SK-N-SH (cell line): ENCODE measurements around the gene DOK3. TPM values are rescaled to one million over a fixed set of nuclear protein-coding genes. Genes with fewer than 3 reads are reported as not detected.

Experiments used
- EP300 ChIP-seq, 2 experiments: IDR thresholded peaks; 2 replicates each; pipeline versions ENCODE4 v1.4.0 to v1.6.1; 2012; ENCODE audit warnings: borderline replicate concordance in 1 of 2, low read depth in 1 of 2, low read length in 1 of 2
- EZH2phosphoT487 ChIP-seq: fragments of 200-600 bp; sonication (generic); IDR thresholded peaks from 2 replicates; pipeline ENCODE4 v1.6.1; 2017; ENCODE audit warnings: low read depth, mixed run types, mild to moderate bottlenecking, antibody characterized with exemption, moderate library complexity, borderline replicate concordance
- FOXM1 ChIP-seq: IDR thresholded peaks from 2 replicates; pipeline ENCODE4 v1.4.0; 2012; ENCODE audit warnings: low read depth, mild to moderate bottlenecking
- MXI1 ChIP-seq: IDR thresholded peaks from 2 replicates; pipeline ENCODE4 v1.6.1; 2012; ENCODE audit warnings: mild to moderate bottlenecking, low read depth, low read length, improper control_type of control experiment
- NFIC ChIP-seq: IDR thresholded peaks from 2 replicates; pipeline ENCODE4 v1.4.0; 2012; ENCODE audit warnings: borderline replicate concordance
- NRF1 ChIP-seq: IDR thresholded peaks from 2 replicates; pipeline ENCODE4 v1.6.1; 2012; ENCODE audit warnings: low read depth, mild to moderate bottlenecking, low read length
- POLR2AphosphoS5 ChIP-seq: IDR thresholded peaks from 2 replicates; pipeline ENCODE4 v1.6.1; 2012; ENCODE audit warnings: low read depth, low read length
- RFX5 ChIP-seq: IDR thresholded peaks from 2 replicates; pipeline ENCODE4 v1.6.1; 2012; ENCODE audit warnings: mild to moderate bottlenecking, improper control_type of control experiment, low read length
- RXRA ChIP-seq: IDR thresholded peaks from 2 replicates; pipeline ENCODE4 v1.4.0; 2012; ENCODE audit warnings: low read depth, mild to moderate bottlenecking, borderline replicate concordance
- TCF12 ChIP-seq: IDR thresholded peaks from 2 replicates; pipeline ENCODE4 v1.4.0; 2012
- TEAD4 ChIP-seq: IDR thresholded peaks from 2 replicates; pipeline ENCODE4 v1.4.0; 2012; ENCODE audit warnings: mild to moderate bottlenecking, borderline replicate concordance; ENCODE audit not compliant: insufficient read depth
- YY1 ChIP-seq: IDR thresholded peaks from 2 replicates; pipeline ENCODE4 v1.4.0; 2012; ENCODE audit warnings: low read depth, mild to moderate bottlenecking
- polyA plus RNA-seq, 3 experiments: library from polyadenylated mRNA; depleted of rRNA; stranded (reverse); fragments of >200 nt; gene quantifications; 2 replicates each; pipeline ENCODE4 v1.2.3, GENCODE V29; 2012
- TF ChIP-seq, protein P1 (sequence below): IDR thresholded peaks from 2 replicates; pipeline ENCODE4 v1.4.0; 2012; ENCODE audit warnings: low read depth, borderline replicate concordance
- TF ChIP-seq, protein P2 (sequence below): IDR thresholded peaks from 2 replicates; pipeline ENCODE4 v1.6.1; 2012; ENCODE audit warnings: mild to moderate bottlenecking, low read depth, low read length, moderate library complexity
- TF ChIP-seq, protein P3 (sequence below): fragments of 150-350 bp; IDR thresholded peaks from 2 replicates; pipeline ENCODE4 v1.6.1; 2017; ENCODE audit warnings: antibody characterized with exemption, low read length, low read depth, borderline replicate concordance
- TF ChIP-seq, protein P4 (sequence below): fragments of 200-600 bp; sonication (generic); IDR thresholded peaks from 2 replicates; pipeline ENCODE4 v1.6.1; 2017; ENCODE audit warnings: antibody characterized with exemption, mild to moderate bottlenecking, moderate library complexity

DOK3 gene
- polyA plus RNA-seq, 1 of the 3 experiments (the other 2 are of a cell fraction): 2.2 TPM

DNA sequence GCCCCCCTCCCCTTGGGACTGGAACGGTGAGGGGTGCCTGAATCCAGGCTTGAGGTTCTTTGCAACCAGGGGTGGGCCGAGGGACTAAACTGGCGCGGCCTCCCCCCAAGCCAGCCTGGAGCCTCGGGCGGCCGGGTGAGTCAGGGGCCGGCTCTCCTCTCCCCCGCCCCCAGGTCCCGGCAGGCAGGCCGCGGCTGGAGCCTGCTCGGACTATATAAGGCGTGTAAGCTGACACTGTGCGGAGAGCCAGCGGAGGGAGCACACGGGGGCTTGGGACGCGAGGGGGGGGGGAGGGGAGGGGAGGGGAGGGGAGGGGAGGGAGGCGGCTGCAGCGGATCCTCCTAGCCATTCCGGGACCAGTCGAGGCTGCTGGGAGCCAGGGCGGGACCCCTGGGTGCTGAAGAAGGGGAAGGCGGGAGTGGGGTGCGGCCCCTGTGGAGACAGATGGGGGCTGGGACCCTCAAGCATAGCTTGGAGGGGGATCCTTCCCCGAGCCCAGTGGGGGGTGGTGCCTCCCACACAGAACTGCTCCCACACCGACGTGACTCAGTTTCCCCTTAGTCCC lies 12.8 kb downstream of the DOK3 start (continued):
- TF ChIP-seq NFIC: peak; percentile 3
- TF ChIP-seq EP300 (IDR thresholded peaks at IDR 0.05; ENCODE audit: borderline replicate concordance in 1 of 2, low read depth in 1 of 2, low read length in 1 of 2): peak in 1 of 2 experiments; percentile 22; a peak in 1 of 4 replicates
- no peak; the same call in 1 of the 2 replicates for TF ChIP-seq FOXM1
- TF ChIP-seq RFX5: no peak
- TF ChIP-seq TEAD4: no peak
- TF ChIP-seq POLR2AphosphoS5: peak; percentile 42; the same call in 1 of the 2 replicates
- no peak for TF ChIP-seq EZH2phosphoT487
- TF ChIP-seq, protein P1, sequence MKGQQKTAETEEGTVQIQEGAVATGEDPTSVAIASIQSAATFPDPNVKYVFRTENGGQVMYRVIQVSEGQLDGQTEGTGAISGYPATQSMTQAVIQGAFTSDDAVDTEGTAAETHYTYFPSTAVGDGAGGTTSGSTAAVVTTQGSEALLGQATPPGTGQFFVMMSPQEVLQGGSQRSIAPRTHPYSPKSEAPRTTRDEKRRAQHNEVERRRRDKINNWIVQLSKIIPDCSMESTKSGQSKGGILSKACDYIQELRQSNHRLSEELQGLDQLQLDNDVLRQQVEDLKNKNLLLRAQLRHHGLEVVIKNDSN: no peak
- TF ChIP-seq, protein P2, sequence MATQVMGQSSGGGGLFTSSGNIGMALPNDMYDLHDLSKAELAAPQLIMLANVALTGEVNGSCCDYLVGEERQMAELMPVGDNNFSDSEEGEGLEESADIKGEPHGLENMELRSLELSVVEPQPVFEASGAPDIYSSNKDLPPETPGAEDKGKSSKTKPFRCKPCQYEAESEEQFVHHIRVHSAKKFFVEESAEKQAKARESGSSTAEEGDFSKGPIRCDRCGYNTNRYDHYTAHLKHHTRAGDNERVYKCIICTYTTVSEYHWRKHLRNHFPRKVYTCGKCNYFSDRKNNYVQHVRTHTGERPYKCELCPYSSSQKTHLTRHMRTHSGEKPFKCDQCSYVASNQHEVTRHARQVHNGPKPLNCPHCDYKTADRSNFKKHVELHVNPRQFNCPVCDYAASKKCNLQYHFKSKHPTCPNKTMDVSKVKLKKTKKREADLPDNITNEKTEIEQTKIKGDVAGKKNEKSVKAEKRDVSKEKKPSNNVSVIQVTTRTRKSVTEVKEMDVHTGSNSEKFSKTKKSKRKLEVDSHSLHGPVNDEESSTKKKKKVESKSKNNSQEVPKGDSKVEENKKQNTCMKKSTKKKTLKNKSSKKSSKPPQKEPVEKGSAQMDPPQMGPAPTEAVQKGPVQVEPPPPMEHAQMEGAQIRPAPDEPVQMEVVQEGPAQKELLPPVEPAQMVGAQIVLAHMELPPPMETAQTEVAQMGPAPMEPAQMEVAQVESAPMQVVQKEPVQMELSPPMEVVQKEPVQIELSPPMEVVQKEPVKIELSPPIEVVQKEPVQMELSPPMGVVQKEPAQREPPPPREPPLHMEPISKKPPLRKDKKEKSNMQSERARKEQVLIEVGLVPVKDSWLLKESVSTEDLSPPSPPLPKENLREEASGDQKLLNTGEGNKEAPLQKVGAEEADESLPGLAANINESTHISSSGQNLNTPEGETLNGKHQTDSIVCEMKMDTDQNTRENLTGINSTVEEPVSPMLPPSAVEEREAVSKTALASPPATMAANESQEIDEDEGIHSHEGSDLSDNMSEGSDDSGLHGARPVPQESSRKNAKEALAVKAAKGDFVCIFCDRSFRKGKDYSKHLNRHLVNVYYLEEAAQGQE: no peak
- TF ChIP-seq NRF1: no peak
- TF ChIP-seq RXRA: no peak; the same call in 1 of the 2 replicates
- TF ChIP-seq, protein P3, sequence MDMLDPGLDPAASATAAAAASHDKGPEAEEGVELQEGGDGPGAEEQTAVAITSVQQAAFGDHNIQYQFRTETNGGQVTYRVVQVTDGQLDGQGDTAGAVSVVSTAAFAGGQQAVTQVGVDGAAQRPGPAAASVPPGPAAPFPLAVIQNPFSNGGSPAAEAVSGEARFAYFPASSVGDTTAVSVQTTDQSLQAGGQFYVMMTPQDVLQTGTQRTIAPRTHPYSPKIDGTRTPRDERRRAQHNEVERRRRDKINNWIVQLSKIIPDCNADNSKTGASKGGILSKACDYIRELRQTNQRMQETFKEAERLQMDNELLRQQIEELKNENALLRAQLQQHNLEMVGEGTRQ: no peak
- TF ChIP-seq, protein P4, sequence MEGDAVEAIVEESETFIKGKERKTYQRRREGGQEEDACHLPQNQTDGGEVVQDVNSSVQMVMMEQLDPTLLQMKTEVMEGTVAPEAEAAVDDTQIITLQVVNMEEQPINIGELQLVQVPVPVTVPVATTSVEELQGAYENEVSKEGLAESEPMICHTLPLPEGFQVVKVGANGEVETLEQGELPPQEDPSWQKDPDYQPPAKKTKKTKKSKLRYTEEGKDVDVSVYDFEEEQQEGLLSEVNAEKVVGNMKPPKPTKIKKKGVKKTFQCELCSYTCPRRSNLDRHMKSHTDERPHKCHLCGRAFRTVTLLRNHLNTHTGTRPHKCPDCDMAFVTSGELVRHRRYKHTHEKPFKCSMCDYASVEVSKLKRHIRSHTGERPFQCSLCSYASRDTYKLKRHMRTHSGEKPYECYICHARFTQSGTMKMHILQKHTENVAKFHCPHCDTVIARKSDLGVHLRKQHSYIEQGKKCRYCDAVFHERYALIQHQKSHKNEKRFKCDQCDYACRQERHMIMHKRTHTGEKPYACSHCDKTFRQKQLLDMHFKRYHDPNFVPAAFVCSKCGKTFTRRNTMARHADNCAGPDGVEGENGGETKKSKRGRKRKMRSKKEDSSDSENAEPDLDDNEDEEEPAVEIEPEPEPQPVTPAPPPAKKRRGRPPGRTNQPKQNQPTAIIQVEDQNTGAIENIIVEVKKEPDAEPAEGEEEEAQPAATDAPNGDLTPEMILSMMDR: no peak
- no peak for TF ChIP-seq MXI1
- no peak for TF ChIP-seq YY1
- no peak; the same call in 1 of the 2 replicates for TF ChIP-seq TCF12
